ENCODE results near the gene KCNJ15. TPM values are rescaled to one million over a fixed set of nuclear protein-coding genes. Genes with fewer than 3 reads are reported as not detected.
A peak's percentile ranks its signal among the peaks of the same experiment; 100 is the strongest.

Gene KCNJ15
- total RNA-seq, 1 donor from 2014 or later = 2.2 TPM

- Mint-ChIP-seq H3K27ac (ENCODE audit: unreplicated experiment) (no peak overlapping the region), H3K4me1 (ENCODE audit: low read depth, unreplicated experiment) (peaks cover 29% of the 10 kb centered on the region), H3K9me3 (ENCODE audit: unreplicated experiment) (no peaks in the 10 kb centered on the region), H3K4me3 (ENCODE audit: unreplicated experiment) (no peak overlapping the region), H3K36me3 (ENCODE audit: low read depth, unreplicated experiment) (no peaks in the 10 kb centered on the region), H3K27me3 (ENCODE audit: low read depth, unreplicated experiment) (no peaks in the 10 kb centered on the region)
- DNase-seq (ENCODE audit: low read depth) (no peak), FAIRE-seq (no peak)
- Histone ChIP-seq H3K4me2 (ENCODE audit: low read length) (no peak overlapping the region), H3K9ac (ENCODE audit: low read length) (no peak overlapping the region), H3K4me1 (ENCODE audit: insufficient read depth, low read length) (peaks cover 29% of the 10 kb centered on the region), H3K27me3 (ENCODE audit: insufficient read depth, low read length) (no peaks in the 10 kb centered on the region), H3K4me3 (ENCODE audit: insufficient read depth, low read depth, low read length) (no peak overlapping the region), H2AFZ (ENCODE audit: low read depth, low read length) (no peak overlapping the region), H3K27ac (ENCODE audit: low read depth, low read length) (no peak overlapping the region), H3K79me2 (ENCODE audit: insufficient read depth, low read length) (no peaks in the 10 kb centered on the region), H4K20me1 (ENCODE audit: insufficient read depth, low read length) (no peaks in the 10 kb centered on the region), H3K36me3 (ENCODE audit: insufficient read depth, low read length) (no peaks in the 10 kb centered on the region), H3K9me3 (ENCODE audit: insufficient read depth, low read depth, low read length) (no peaks in the 10 kb centered on the region)
- TF ChIP-seq CTCF (IDR thresholded peaks at IDR 0.05; ENCODE audit: insufficient read depth, low read depth, low read length) = no peak
- TF ChIP-seq EZH2 (IDR thresholded peaks at IDR 0.05; ENCODE audit: insufficient read depth, low read length) = no peak
These were observed 17.1 kb upstream of the KCNJ15 start for GRCh38 chr21:38239672-38240071.

DNA sequence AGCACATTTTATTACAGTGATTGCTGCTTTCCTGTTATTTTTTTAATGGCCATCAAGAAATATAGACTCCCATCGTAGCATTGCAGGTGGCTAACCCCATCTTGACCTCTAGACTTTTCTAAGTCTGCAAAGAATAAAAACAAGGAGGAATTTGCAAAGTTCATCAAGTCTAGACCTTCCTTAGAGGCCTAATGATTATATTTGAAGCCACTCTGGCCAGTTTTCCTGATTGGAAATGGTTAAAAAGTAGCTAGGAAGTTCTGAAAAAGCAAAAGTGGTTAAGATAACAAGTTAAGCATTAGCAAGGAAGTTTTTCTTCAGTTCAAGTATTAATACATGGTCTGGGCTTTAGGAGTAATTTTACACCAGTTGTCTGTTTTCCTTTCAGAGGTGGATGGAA is 16.7 kb upstream of the KCNJ15 start:
- Histone ChIP-seq H3K4me3 (ENCODE audit: insufficient read depth, low read depth, low read length) (no peak overlapping the region), H3K27ac (ENCODE audit: low read depth, low read length) (no peak overlapping the region), H3K36me3 (ENCODE audit: insufficient read depth, low read length) (no peaks in the 10 kb centered on the region), H3K9me3 (ENCODE audit: insufficient read depth, low read depth, low read length) (no peaks in the 10 kb centered on the region), H2AFZ (ENCODE audit: low read depth, low read length) (no peak overlapping the region), H3K9ac (ENCODE audit: low read length) (no peak overlapping the region), H3K4me1 (ENCODE audit: insufficient read depth, low read length) (peaks cover 31% of the 10 kb centered on the region), H4K20me1 (ENCODE audit: insufficient read depth, low read length) (no peaks in the 10 kb centered on the region), H3K79me2 (ENCODE audit: insufficient read depth, low read length) (no peaks in the 10 kb centered on the region), H3K4me2 (ENCODE audit: low read length) (no peak overlapping the region), H3K27me3 (ENCODE audit: insufficient read depth, low read length) (no peaks in the 10 kb centered on the region)
- Mint-ChIP-seq H3K4me3 (ENCODE audit: unreplicated experiment) (no peak overlapping the region), H3K27me3 (ENCODE audit: low read depth, unreplicated experiment) (no peaks in the 10 kb centered on the region), H3K9me3 (ENCODE audit: unreplicated experiment) (no peaks in the 10 kb centered on the region), H3K4me1 (ENCODE audit: low read depth, unreplicated experiment) (peaks cover 34% of the 10 kb centered on the region), H3K27ac (ENCODE audit: unreplicated experiment) (no peak overlapping the region), H3K36me3 (ENCODE audit: low read depth, unreplicated experiment) (no peaks in the 10 kb centered on the region)
- DNase-seq (ENCODE audit: low read depth) (no peak), FAIRE-seq (peak; percentile 23)
- TF ChIP-seq CTCF (IDR thresholded peaks at IDR 0.05; ENCODE audit: insufficient read depth, low read depth, low read length) = no peak
- TF ChIP-seq EZH2 (IDR thresholded peaks at IDR 0.05; ENCODE audit: insufficient read depth, low read length) = no peak

- H3K9me3 ChIP-seq (ENCODE audit: insufficient read depth, low read depth, low read length) = no peaks in the 10 kb centered on the region
- H3K27me3 ChIP-seq (ENCODE audit: insufficient read depth, low read length) = no peaks in the 10 kb centered on the region
- TF ChIP-seq CTCF (IDR thresholded peaks at IDR 0.05; ENCODE audit: insufficient read depth, low read depth, low read length) = no peak
- peak overlapping the region; percentile 12 for H2AFZ ChIP-seq (ENCODE audit: low read depth, low read length)
- DNase-seq (ENCODE audit: low read depth) (peak; percentile 78), FAIRE-seq (no peak)
- Mint-ChIP-seq H3K4me3 (ENCODE audit: unreplicated experiment) (no peak overlapping the region), H3K27me3 (ENCODE audit: low read depth, unreplicated experiment) (no peaks in the 10 kb centered on the region), H3K4me1 (ENCODE audit: low read depth, unreplicated experiment) (peaks cover 41% of the 10 kb centered on the region), H3K9me3 (ENCODE audit: unreplicated experiment) (peaks cover 2% of the 10 kb centered on the region), H3K36me3 (ENCODE audit: low read depth, unreplicated experiment) (no peaks in the 10 kb centered on the region), H3K27ac (ENCODE audit: unreplicated experiment) (peak overlapping the region; percentile 76)
- H3K4me1 ChIP-seq (ENCODE audit: insufficient read depth, low read length) = peaks cover 36% of the 10 kb centered on the region
- peak overlapping the region; percentile 59 for H3K9ac ChIP-seq (ENCODE audit: low read length)
- H4K20me1 ChIP-seq (ENCODE audit: insufficient read depth, low read length) = no peaks in the 10 kb centered on the region
- H3K36me3 ChIP-seq (ENCODE audit: insufficient read depth, low read length) = no peaks in the 10 kb centered on the region
- no peaks in the 10 kb centered on the region for H3K79me2 ChIP-seq (ENCODE audit: insufficient read depth, low read length)
- H3K4me3 ChIP-seq (ENCODE audit: insufficient read depth, low read depth, low read length) = no peak overlapping the region
- peak overlapping the region; percentile 57 for H3K4me2 ChIP-seq (ENCODE audit: low read length)
- peak overlapping the region; percentile 77 for H3K27ac ChIP-seq (ENCODE audit: low read depth, low read length)
These were observed 15.6 kb upstream of the KCNJ15 start for GRCh38 chr21:38241029-38241740.

Measured in astrocyte (in vitro differentiated cells and primary cell).